M059J (cell line): ENCODE measurements around the gene STXBP6. TPM values are rescaled to one million over a fixed set of nuclear protein-coding genes. Genes with fewer than 3 reads are reported as not detected.
"Not testable (repeated sequence)": the region's sequence is repeated elsewhere in the genome, so short reads cannot be mapped to it uniquely, and the experiment has no call there.

ENCODE experiments used
- DNase-seq: peaks from one replicate; pipeline ENCODE4 v3.0.0-alpha.2; 2012; ENCODE audit warnings: low read depth
- total RNA-seq: library from RNA; depleted of rRNA; stranded (reverse); fragments of >200 nt; shearing (Covaris generic); gene quantifications from 2 replicates; pipeline ENCODE4 v1.2.3, GENCODE V29; 2014

STXBP6 gene
- total RNA-seq, 1 experiment from 2014 or later = not detected

GRCh38 chr14:24803426-24803825, 246.5 kb downstream of the STXBP6 start:
- not testable (repeated sequence) for DNase-seq

- DNase-seq = no peak
Measured at GRCh38 chr14:24802236-24802635, 247.7 kb downstream of the STXBP6 start.

- DNase-seq = no peak
Measured at GRCh38 chr14:24801024-24801423, 248.9 kb downstream of the STXBP6 start.

- DNase-seq = no peak
Measured at GRCh38 chr14:24798911-24799462, 251.0 kb downstream of the STXBP6 start.

- no peak for DNase-seq
Measured at GRCh38 chr14:24795406-24795805, 254.5 kb downstream of the STXBP6 start.

GRCh38 chr14:24794644-24795305, 255.2 kb downstream of the STXBP6 start:
- no peak for DNase-seq

- no peak for DNase-seq
Measured at GRCh38 chr14:24790196-24790595, 259.8 kb downstream of the STXBP6 start.

- DNase-seq = no peak
Measured at GRCh38 chr14:24789378-24789884, 260.5 kb downstream of the STXBP6 start.

GRCh38 chr14:24785698-24786097, 264.2 kb downstream of the STXBP6 start:
- no peak for DNase-seq

- no peak for DNase-seq
Measured at GRCh38 chr14:24784981-24785380, 265.0 kb downstream of the STXBP6 start.

GRCh38 chr14:24783791-24784190, 266.2 kb downstream of the STXBP6 start:
- no peak for DNase-seq

GRCh38 chr14:24780281-24780680, 269.7 kb downstream of the STXBP6 start:
- no peak for DNase-seq

GRCh38 chr14:24777678-24778077, 272.3 kb downstream of the STXBP6 start:
- no peak for DNase-seq

- DNase-seq = no peak
Measured at GRCh38 chr14:24775950-24776349, 274.0 kb downstream of the STXBP6 start.

- DNase-seq = no peak
Measured at GRCh38 chr14:24774187-24774915, 275.6 kb downstream of the STXBP6 start.

GRCh38 chr14:24773564-24773963, 276.4 kb downstream of the STXBP6 start:
- DNase-seq = not testable (repeated sequence)

GRCh38 chr14:24766434-24766833, 283.5 kb downstream of the STXBP6 start:
- no peak for DNase-seq

- DNase-seq = no peak
Measured at GRCh38 chr14:24761141-24761540, 288.8 kb downstream of the STXBP6 start.
